Measurements from ENCODE around the gene DLGAP1.

Gene DLGAP1

GRCh38 chr18:4093676-4094075, 361.4 kb downstream of the DLGAP1 start:
- no peak overlapping the region for H3K4me3 ChIP-seq (ENCODE audit: insufficient read depth, low read length, poor library complexity, severe bottlenecking)

GRCh38 chr18:4084382-4084900, 370.7 kb downstream of the DLGAP1 start:
- no peaks in the 10 kb centered on the region for H3K9me2 ChIP-seq (replicated peaks; ENCODE audit: insufficient read depth, low read length)
- H3K79me2 ChIP-seq (ENCODE audit: insufficient read depth, low read length) = no peaks in the 10 kb centered on the region
- H3F3A ChIP-seq (ENCODE audit: insufficient read depth) = no peaks in the 10 kb centered on the region
- TF ChIP-seq EZH2phosphoT487 (conservative IDR thresholded peaks at IDR 0.05; ENCODE audit: low read length) (no peak), CTCF (IDR thresholded peaks at IDR 0.05; ENCODE audit: insufficient read depth, low read length, poor library complexity, severe bottlenecking) (no peak)
- H3K4me2 ChIP-seq (ENCODE audit: low read depth, low read length, poor library complexity, severe bottlenecking) = no peak overlapping the region
- H3K36me3 ChIP-seq (ENCODE audit: low read length) = no peaks in the 10 kb centered on the region
- H3K4me3 ChIP-seq (ENCODE audit: insufficient read depth, low read length, poor library complexity, severe bottlenecking) = no peak overlapping the region
- no peak overlapping the region for H3K27ac ChIP-seq (ENCODE audit: low read depth, low read length)
- no peaks in the 10 kb centered on the region for H3K9me3 ChIP-seq (ENCODE audit: insufficient read depth, low read length)
- no peak overlapping the region for H3K9ac ChIP-seq (ENCODE audit: low read length)
- no peak overlapping the region for H2AFZ ChIP-seq (ENCODE audit: low read depth, low read length, severe bottlenecking)
- no peaks in the 10 kb centered on the region for H4K20me1 ChIP-seq (ENCODE audit: low read depth, low read length)
- no peaks in the 10 kb centered on the region for H3K27me3 ChIP-seq (ENCODE audit: low read length)

More at GRCh38 chr18:4093676-4094075, 361.4 kb downstream of the DLGAP1 start:
- no peak overlapping the region for H3K27ac ChIP-seq (ENCODE audit: low read depth, low read length)
- H2AFZ ChIP-seq (ENCODE audit: low read depth, low read length, severe bottlenecking) = no peak overlapping the region
- H3K9me3 ChIP-seq (ENCODE audit: insufficient read depth, low read length) = no peaks in the 10 kb centered on the region
- H4K20me1 ChIP-seq (ENCODE audit: low read depth, low read length) = no peaks in the 10 kb centered on the region
- H3K36me3 ChIP-seq (ENCODE audit: low read length) = no peaks in the 10 kb centered on the region
- no peak for TF ChIP-seq CTCF (IDR thresholded peaks at IDR 0.05; ENCODE audit: insufficient read depth, low read length, poor library complexity, severe bottlenecking)
- TF ChIP-seq EZH2phosphoT487 (conservative IDR thresholded peaks at IDR 0.05; ENCODE audit: low read length) = no peak
- H3K4me2 ChIP-seq (ENCODE audit: low read depth, low read length, poor library complexity, severe bottlenecking) = no peak overlapping the region
- H3K27me3 ChIP-seq (ENCODE audit: low read length) = no peaks in the 10 kb centered on the region
- H3K9me2 ChIP-seq (replicated peaks; ENCODE audit: insufficient read depth, low read length) = no peaks in the 10 kb centered on the region
- no peak overlapping the region for H3K9ac ChIP-seq (ENCODE audit: low read length)
- H3F3A ChIP-seq (ENCODE audit: insufficient read depth) = no peaks in the 10 kb centered on the region
- H3K79me2 ChIP-seq (ENCODE audit: insufficient read depth, low read length) = no peaks in the 10 kb centered on the region

- no peaks in the 10 kb centered on the region for H4K20me1 ChIP-seq (ENCODE audit: low read depth, low read length)
- TF ChIP-seq EZH2phosphoT487 (conservative IDR thresholded peaks at IDR 0.05; ENCODE audit: low read length) (no peak), CTCF (IDR thresholded peaks at IDR 0.05; ENCODE audit: insufficient read depth, low read length, poor library complexity, severe bottlenecking) (no peak)
- H3K27me3 ChIP-seq (ENCODE audit: low read length) = no peaks in the 10 kb centered on the region
Measured at GRCh38 chr18:4078246-4078645, 376.9 kb downstream of the DLGAP1 start.

More at GRCh38 chr18:4078246-4078645, 376.9 kb downstream of the DLGAP1 start:
- Histone ChIP-seq H3K79me2 (ENCODE audit: insufficient read depth, low read length) (no peaks in the 10 kb centered on the region), H3K27ac (ENCODE audit: low read depth, low read length) (no peak overlapping the region), H3K9me3 (ENCODE audit: insufficient read depth, low read length) (no peaks in the 10 kb centered on the region), H3K4me3 (ENCODE audit: insufficient read depth, low read length, poor library complexity, severe bottlenecking) (no peak overlapping the region), H3F3A (ENCODE audit: insufficient read depth) (no peaks in the 10 kb centered on the region), H3K9ac (ENCODE audit: low read length) (no peak overlapping the region), H3K4me2 (ENCODE audit: low read depth, low read length, poor library complexity, severe bottlenecking) (no peak overlapping the region), H2AFZ (ENCODE audit: low read depth, low read length, severe bottlenecking) (no peak overlapping the region), H3K9me2 (replicated peaks; ENCODE audit: insufficient read depth, low read length) (no peaks in the 10 kb centered on the region), H3K36me3 (ENCODE audit: low read length) (no peaks in the 10 kb centered on the region)
